Jurkat, Clone E6-1 (cell line): ENCODE results near the gene ERICH6.
A peak's percentile ranks its signal among the peaks of the same experiment; 100 is the strongest.

Experiments
- DNase-seq: peaks from one replicate; pipeline ENCODE4 v3.0.0-alpha.2; 2011; ENCODE audit warnings: low read depth, low spot score
- H3K4me3 ChIP-seq: 2 replicates; pipeline ENCODE4 v1.5.1; 2011; ENCODE audit warnings: mild to moderate bottlenecking, low read length, control low read depth, moderate library complexity

The ERICH6 gene

DNA sequence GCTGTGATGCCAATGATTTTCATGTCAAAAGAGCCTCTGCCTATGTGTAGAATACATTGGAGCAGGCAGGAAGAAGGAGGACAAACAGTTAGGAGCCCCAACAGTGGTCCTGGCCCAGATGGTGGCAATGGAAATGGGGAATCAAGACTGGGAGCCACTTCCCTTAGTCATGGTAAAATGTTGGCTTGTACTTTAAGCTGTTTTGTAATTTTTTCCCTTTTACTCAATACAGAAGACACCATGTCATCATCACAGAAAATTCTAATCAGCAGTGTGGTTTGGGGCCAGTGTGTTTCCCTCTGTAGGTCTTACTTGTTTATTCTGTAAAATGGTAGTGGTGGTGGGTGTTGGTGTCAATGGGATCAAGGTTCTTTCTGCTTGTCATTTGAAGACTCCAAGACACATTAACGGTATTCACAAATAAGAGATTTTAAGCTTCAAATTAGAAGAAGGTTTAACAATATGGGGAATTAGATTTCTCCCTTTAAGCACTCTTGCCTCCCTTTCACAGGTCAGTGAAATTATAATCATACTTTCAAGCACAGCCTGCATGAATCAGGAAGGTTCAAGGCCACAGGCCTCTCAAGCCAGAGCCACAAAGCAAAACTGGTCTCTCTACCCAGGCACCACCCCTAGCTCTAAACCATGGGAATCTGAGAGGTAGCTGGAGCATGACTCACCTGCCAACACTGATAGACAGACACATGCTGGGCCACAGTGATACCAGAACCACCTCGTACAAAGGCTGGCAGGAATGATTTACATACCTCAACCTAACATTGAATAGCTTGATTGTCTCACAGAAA is 34.4 kb upstream of the ERICH6 start:
- no peak for DNase-seq
- H3K4me3 ChIP-seq = no peak overlapping the region

DNA sequence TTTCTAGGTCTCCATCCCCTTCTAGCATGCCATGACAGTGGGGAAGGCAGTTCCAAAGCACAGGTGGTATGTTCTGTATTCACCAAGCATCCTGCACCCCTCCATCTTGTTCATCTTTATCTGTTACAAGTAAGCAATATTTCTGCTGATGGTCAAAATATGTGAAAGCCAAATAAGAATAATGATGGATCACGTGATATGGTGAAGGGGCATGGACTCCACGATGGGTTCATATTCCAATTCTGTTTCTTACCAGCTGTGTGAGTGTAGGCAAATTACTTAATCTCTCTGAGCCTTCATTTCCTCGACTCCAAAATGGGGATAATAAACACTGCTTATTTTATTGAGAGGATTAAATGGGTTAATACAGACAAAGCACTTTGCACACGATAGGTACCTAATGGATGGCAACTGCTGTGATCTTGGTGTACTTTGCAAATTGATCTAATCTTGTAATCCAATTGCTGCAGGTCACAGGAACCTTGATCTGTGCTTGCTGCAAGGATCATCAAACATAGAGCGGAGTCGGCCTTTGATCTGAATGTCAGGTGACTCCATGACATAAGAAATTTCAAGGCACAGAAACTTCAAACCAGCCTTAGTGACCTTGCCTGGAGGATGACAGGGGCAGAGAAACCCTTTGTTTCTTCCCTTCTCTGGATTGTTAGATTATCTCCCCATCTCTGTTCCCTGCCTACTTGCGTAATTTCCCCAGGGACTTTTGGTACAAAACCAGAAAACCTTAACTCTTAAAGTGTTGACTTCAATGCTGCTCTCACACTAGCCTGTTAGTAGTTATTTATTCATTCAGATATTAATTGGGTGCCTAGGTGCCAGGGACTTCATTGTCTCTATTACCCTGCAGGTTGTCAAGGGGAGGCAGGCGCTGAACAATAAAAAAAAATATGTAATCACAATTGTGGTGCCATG is 33.4 kb upstream of the ERICH6 start:
- H3K4me3 ChIP-seq = no peak overlapping the region
- DNase-seq = no peak

DNA sequence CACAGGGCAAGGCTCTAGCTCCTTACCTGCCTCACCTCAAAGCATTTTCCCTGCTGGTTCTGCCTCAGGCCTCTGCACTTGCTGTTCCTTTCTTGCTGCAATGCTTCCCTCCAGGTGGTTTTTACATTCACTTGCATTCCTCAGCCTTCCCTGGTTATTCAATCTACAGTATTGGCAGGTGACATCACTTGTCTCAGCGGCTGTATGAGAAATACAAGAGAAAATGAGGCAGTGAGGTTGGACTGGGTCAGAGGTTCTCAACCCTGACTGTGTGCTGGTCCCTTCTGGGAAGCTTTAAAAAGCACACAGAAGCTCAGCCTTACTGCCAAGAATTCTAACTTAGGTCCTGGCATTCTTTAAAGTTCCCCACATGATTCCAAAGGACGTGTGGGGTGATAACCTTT is 32.6 kb upstream of the ERICH6 start:
- no peak overlapping the region for H3K4me3 ChIP-seq
- no peak for DNase-seq

DNA sequence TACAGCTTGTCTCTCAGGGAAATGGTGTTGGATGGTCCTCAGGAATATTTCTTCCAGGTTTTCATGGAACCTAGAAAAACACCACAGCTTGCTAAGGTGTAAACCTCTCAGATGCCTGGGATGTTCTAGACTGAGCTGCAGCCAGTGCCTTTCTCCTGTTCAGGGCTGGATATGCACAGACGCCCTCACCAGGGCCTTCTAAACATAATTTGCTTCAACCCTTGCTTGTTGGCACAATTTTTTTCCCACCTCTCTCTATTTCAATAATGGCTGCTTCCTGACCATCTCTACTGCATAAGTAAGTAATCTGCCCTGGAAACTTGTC is 31.0 kb upstream of the ERICH6 start:
- H3K4me3 ChIP-seq = no peak overlapping the region
- DNase-seq = no peak

DNA sequence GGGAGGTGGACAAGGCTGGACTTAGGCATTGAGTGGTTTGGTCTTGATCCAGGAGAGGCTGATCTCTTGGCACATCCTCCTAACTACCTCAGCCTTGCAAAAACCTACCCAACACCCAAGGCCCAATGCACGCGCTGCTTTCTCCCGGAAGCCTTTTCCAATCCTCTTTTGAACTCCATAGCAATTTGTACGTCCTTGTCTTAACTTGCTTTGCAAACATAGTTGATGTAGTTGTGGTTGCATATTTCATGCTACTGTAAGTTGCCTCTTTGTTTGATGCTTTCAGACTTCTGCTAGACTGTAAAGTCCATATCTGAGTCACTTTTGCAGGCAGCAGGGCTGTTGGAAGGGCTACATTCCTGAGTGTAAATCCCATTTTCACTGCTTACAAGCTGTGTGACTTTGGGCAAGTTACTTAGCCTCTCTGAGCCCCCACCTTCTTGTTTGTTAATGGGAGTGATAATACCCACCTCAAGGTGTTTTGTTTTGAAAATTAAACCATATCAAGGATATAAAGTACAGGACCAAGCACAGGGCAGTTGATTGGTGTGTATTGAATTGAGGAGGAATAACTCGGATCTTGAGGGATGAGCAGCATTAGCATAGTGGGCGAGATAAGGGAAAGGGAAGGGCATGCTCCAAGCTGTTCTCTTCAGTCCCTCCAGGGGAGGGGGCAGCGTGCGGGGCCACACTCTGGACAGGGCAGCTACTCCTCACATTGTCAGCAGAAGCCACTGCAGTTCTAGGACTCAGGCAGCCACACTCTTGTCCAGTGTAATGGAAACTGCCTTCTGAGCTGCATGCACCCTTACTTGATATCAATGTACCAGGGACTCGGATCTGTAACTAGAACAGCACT is 30.4 kb upstream of the ERICH6 start:
- H3K4me3 ChIP-seq = no peak overlapping the region
- no peak for DNase-seq

DNA sequence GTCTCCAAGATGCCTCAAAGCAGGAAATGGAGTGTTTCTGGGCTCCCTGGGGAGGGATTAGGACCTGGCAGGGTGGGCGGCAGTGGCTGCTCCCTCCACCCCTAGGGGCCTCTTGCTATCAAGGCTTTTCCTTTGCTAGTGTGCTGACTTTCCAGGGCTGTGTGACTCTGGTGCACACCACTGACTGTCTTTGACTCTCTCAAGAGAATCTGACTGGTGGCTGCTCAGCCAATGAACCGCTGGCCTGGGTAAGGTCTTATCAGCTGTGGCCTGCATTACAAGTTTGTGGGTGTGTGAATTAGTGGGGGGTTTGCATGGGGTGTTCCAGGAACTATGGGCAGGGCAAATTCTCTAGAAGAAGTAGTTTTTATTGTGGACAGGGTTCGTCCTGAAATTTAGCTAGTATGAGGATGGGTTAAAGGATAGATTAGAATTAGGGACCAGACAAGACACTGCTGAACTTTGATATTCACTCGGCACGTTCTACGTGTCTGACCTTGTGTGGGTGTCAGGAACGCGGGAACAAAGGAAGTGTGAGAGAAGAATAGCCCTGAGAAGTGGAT is 29.7 kb upstream of the ERICH6 start:
- no peak for DNase-seq
- H3K4me3 ChIP-seq = no peak overlapping the region

DNA sequence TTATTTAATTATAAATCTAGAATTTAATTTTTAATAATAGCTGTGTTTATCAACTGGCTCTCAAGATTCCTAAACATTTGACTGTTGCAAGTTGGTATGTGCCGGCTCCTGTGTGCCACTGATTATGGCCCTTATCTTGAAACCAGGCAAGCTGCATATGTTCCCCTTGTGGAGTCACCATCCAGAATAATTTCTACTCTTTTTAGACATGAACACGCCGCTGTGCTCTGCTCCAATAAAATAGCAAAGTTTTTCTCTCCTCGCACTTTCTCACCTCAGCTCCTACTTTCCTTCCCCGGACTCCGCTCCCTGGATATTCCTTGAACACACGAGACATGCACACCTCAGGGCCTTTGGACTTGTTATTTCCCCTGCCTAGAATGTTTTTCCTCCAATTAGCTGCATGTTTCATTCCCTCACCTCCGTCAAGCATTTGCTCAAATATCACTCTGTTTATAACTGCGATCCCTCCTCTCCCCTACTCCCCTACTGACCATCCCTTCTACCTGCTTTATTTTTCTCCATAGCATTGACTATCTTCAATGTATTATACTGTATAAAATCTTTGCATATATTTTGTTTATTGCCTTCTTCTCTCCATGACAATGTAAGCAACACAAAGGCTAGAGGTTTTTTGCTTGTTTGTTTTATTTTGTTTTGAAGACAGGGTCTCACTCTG is 26.1 kb upstream of the ERICH6 start:
- H3K4me3 ChIP-seq = no peak overlapping the region
- DNase-seq = no peak

DNA sequence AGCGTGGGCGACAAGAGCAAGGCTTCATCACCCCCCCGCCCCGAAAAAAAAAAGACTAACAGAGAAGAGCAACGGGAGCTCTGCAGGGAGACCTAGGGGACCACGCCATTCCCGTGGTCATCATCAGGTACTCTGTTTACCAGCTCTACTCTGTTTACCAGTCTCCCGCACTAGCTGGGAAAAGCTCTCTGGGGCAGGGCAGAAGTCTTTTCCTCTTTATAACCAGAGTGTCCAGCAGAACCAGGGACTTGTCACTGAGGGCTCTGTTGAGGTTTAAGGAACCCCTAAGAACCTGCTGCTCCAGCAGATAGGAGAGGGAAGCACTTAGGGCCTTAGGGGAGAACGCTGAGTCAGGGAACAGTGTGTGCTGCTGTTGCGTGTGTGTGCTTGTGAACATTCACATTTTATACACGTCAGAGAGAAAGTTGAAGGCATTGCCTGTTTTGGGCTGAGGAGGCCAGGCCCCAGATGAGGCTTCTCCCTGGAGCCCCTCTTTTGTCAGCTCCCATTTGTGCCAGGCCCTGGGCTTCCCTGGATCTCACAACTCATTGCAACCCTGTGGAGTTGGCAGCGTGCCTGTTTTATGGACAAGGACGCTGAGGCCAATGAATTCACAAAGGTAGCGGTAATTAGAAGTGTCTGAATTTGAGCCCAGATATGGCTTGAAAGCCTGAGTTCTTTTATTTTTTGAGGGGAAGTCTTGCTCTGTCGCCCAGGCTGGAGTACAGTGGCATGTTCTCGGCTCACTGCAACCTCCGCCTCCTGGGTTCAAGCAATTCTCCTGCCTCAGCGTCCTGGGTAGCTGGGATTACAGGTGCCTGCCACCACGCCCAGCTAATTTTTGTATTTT is 24.2 kb upstream of the ERICH6 start:
- DNase-seq = no peak

DNA sequence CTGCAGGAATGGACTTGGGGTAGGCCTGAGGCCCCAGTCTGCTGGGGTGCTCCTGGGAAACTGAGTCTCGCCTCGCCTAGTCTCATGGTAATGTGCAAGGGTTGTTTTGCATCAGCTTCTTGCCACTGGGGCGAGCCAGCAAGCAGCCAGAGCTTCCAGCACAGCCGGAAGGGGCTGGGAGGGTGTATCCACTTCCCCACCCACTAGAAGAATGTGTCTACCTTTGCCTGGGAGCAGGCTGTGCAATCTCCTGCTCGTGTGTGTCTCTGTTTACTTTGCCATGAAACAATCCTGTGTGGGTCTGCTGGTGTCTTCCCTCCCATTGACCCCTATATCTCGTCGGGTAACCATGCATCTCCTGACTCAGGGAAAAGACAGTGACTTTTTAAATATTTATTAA is 21.8 kb upstream of the ERICH6 start:
- no peak for DNase-seq
- no peak overlapping the region for H3K4me3 ChIP-seq

More for the DNA sequence above, 24.2 kb upstream of the ERICH6 start:
- no peak overlapping the region for H3K4me3 ChIP-seq

DNA sequence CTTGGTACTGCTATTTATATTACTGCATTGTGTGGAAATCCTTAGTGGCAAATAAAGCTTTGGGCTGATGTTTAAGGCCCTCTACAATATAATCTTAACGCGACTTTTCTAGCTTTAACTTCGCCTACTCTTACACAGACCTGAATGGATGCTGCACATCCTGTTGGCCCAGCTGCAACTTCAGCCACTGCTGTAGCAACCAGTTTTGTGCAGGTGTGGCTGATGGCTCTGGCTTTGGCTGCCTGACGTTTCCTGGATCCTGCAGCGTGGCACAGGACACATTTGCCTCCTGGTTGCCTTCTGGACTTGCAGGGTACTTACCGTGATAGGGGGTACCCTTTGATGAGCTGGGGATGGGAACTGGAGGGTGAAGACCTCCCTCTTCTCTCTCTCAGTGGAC is 20.2 kb upstream of the ERICH6 start:
- DNase-seq = peak; percentile 60
- no peak overlapping the region for H3K4me3 ChIP-seq

DNA sequence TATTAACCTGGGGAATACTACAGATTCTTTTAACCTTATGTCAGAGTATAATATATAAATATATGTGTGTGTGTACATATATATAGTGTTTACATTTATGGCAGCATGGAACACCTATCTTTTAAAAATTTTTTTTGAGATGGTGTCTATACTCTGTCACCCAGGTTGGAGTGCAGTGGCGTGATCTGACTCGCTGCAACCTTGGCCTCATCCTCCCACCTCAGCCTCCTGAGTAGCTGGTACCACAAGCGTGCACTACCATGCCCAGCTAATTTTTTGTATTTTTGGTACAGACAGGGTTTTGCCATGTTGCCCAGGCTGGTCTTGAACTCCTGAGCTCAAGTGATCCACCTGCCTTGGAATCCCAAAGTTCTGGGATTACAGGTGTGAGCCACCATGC is 18.5 kb upstream of the ERICH6 start:
- DNase-seq = no peak
- H3K4me3 ChIP-seq = no peak overlapping the region

DNA sequence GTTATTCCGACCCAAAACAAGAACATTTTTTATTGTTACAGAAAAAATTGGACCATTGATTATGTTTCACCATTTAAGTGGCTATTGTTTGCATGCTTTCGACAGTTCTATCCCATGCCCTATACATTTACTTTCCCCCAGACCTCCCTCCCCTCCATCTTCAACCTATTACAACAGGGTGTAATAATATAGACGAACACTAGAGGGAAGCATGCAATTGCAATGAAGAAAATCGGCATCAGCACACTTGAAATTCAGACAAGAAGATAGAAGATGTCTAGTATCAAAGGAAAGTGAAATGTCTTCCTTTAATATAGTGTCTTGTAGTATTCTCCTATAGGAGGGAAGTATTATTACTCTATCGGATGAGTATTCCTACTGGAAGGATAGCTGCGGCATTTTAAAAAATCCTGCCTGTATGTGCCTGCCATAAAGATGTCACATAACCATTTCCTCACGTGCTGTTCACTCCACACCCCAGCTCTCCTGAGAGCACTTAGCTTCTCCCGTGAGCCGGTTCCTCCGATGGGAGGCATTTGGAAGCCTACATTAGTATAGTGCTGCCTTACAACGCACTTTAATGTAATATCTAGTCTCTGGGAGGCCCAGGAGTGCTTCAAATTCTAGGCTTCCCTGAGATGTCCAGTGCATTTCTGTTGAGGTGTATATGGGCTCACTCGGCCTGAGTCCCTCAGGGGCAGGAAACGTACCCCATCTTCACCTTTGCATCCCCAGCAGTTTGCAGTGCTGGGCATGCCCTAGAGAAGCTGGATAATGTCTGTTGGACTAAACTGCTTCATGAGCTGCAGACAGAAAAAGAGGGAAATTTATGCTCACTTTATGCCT is 17.8 kb upstream of the ERICH6 start:
- no peak overlapping the region for H3K4me3 ChIP-seq
- DNase-seq = peak; percentile 76

DNA sequence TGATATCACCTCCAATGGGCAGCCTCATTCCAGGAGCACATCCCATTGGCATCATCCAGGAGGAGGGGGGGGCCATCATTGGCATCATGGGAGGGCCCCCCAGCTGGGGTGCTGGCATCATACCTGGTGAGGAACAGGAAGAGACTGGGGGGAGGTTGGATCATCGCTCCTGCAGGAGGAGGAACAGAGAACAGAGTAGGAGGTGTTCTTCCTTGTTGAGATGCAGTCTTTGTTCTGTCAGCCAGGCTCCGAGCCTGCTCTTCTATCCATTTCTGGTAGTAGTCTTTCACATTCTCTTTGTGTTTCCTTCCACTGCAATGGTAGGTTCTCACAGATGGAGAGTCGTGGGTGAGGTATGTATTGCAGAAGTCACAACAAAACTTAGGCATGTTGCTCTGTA is 16.7 kb upstream of the ERICH6 start:
- DNase-seq = no peak
- H3K4me3 ChIP-seq = no peak overlapping the region

DNA sequence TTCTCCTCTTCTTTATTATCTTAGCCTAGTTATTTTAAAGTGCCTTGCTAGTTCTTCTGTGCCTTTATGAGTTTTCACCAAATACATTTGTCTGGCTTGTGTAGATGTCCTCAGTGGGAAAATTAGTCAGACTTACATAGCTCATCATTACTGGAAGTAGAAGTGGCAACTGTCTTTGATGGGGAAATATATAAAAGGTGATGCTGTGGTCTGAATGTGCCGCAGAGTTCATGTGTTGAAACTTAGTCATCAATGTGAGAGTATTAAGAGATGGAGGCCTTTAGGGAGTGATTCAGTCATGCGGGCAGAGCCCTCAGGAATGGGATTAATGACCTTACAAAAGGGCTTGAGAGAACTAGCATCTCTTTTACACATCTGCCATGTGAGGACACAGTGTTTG is 6.4 kb upstream of the ERICH6 start:
- DNase-seq = no peak

DNA sequence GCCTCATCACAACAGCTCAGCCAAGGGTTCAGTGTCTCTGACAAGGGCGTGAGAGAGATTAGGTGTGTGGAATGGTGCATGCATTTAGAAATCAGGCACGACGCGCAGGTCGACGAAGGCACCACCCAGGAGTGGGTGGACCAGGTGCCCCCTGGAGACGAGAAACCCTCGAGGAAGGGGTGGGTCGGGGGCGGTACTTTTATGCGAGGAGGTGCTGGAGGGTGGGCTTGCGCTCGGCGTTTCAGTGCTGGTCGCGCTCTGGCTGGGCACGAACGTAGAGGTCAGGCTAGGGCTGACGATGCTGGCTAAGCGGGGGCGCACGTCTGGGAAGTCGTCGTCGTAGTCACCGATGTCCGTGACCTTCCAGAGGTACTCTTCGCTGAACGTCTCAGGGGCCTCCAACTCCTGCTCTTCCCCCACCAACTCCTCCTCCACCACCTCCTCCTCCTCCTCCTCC is 393 bp downstream of the ERICH6 start:
- peak overlapping the region; percentile 58 for H3K4me3 ChIP-seq
- DNase-seq = no peak

More for the DNA sequence above, 6.4 kb upstream of the ERICH6 start:
- no peak overlapping the region for H3K4me3 ChIP-seq

DNA sequence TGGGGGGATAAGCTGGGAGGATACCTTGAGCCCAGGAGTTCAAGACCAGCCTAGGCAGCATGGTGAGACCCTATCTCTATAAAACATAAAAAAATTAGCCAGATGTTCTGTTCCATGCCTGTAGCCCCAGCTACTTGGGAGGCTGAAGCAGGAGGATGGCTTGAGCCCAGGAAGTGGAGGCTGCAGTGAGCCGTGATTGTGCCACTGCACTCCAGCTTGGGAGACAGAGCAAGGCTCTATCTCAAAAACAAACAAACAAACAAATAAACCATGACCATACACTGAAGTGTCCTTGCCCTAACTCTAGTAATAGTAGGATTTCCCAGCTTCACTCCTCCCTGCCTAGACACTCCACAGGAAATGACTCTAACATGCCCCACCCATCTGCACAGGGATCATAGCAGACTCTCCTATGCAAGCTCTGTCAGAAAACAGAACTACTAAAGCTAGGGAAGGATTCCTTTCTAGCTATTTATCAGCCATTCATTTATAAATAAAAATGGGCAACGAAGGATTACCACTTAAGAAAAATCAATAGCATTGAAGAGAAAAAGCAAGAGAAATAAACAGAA is 4.6 kb downstream of the ERICH6 start:
- no peak for DNase-seq

DNA sequence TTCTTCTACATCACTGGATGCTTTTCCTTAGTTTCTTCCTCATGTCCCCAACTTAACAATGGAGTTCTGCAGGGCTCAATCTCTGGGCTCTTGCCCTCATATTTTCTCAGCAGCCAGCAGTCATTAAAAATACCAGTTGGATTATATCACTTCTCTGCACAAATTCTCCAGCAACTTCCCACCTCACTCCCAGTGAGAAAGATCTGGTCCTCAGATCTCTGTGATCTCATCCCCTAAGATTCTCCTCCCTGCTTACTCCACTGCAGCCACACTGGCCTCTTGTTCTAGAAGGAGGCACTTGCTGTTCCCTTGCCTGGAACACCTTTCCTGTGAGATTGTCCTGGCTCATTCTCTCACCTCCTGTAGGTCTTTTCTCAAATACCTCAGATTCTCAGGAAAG is 6.1 kb downstream of the ERICH6 start:
- H3K4me3 ChIP-seq = no peak overlapping the region
- DNase-seq = no peak

More for the DNA sequence above, 4.6 kb downstream of the ERICH6 start:
- no peak overlapping the region for H3K4me3 ChIP-seq
